HCT116 (cell line): ENCODE measurements around the gene DCBLD2.

Experiments
- CTCF ChIP-seq, 3 experiments: fragments of 200-600 bp in 1 of 3; sonication (generic) in 1 of 3; IDR thresholded peaks in 2 of 3; conservative IDR thresholded peaks in 1 of 3; 2 replicates each; pipeline ENCODE4 v1.5.1; 2012 to 2017; ENCODE audit warnings: low read depth in 2 of 3, low read length in 2 of 3, antibody characterized with exemption in 1 of 3, borderline replicate concordance in 1 of 3, control low read depth in 1 of 3, mild to moderate bottlenecking in 1 of 3, mixed read lengths in 1 of 3, mixed run types in 1 of 3, moderate library complexity in 1 of 3; ENCODE audit not compliant: insufficient read depth in 1 of 3
- POLR2AphosphoS5 ChIP-seq: IDR thresholded peaks from 2 replicates; pipeline ENCODE4 v1.6.1; 2011; ENCODE audit warnings: mild to moderate bottlenecking, low read depth, low read length, moderate library complexity
- SIN3A ChIP-seq: IDR thresholded peaks from 2 replicates; pipeline ENCODE4 v1.6.1; 2012; ENCODE audit warnings: low read depth
- YY1 ChIP-seq: IDR thresholded peaks from 2 replicates; pipeline ENCODE4 v1.6.1; 2011; ENCODE audit warnings: low read length, low read depth, moderate library complexity, mild to moderate bottlenecking; ENCODE audit not compliant: insufficient replicate concordance; ENCODE audit errors: extremely low read depth

- TF ChIP-seq CTCF (IDR thresholded peaks at IDR 0.05 in 2 of 3, conservative IDR thresholded peaks at IDR 0.05 in 1 of 3; ENCODE audit: borderline replicate concordance in 1 of 3, insufficient read depth in 1 of 3, low read depth in 2 of 3, low read length in 2 of 3) (peak; percentile 54 to 87 (median 59); a peak in 5 of 6 replicates), SIN3A (no peak), POLR2AphosphoS5 (peak; percentile 34; the same call in 1 of the 2 replicates), YY1 (no peak)
Observed at GRCh38 chr3:98817547-98818041, 83.9 kb downstream of the DCBLD2 start.
